Spleen (tissue), 11 donors: ENCODE data around the gene BARX1. TPM values are rescaled to one million over a fixed set of nuclear protein-coding genes. Genes with fewer than 3 reads are reported as not detected.

ENCODE experiments used
- DNase-seq: peaks from one replicate; pipeline ENCODE4 v3.0.0-alpha.2; 2020
- H3K27ac ChIP-seq, 8 donors: fragments of 200-600 bp; sonication (generic) in 7 of 8; 1 replicate in 4 of 8; 2 replicates in 4 of 8; pipeline versions ENCODE4 v1.5.0 to v1.8.0; 2016 to 2021; ENCODE audit warnings: inconsistent platforms in 4 of 8, mild to moderate bottlenecking in 4 of 8, moderate library complexity in 1 of 8
- H3K27me3 ChIP-seq, 7 donors: fragments of 200-600 bp; sonication (generic) in 6 of 7; replicated peaks in 1 of 7; 1 replicate in 4 of 7; 2 replicates in 3 of 7; pipeline versions ENCODE4 v1.5.0 to v1.8.0; 2016 to 2021; ENCODE audit warnings: inconsistent platforms in 3 of 7, mild to moderate bottlenecking in 1 of 7
- H3K36me3 ChIP-seq, 6 donors: fragments of 200-600 bp; sonication (generic) in 5 of 6; 1 replicate in 4 of 6; 2 replicates in 2 of 6; pipeline versions ENCODE4 v1.5.0 to v1.8.0; 2016 to 2021; ENCODE audit warnings: inconsistent platforms in 2 of 6
- H3K4me1 ChIP-seq, 6 donors: fragments of 200-600 bp; sonication (generic) in 5 of 6; 1 replicate in 3 of 6; 2 replicates in 3 of 6; pipeline versions ENCODE4 v1.5.0 to v1.8.0; 2016 to 2021; ENCODE audit warnings: inconsistent platforms in 3 of 6
- H3K4me3 ChIP-seq, 8 donors: fragments of 200-600 bp; sonication (generic) in 7 of 8; 1 replicate in 4 of 8; 2 replicates in 4 of 8; pipeline versions ENCODE4 v1.5.0 to v1.8.0; 2016 to 2021; ENCODE audit warnings: inconsistent platforms in 4 of 8, mild to moderate bottlenecking in 4 of 8, moderate library complexity in 2 of 8
- H3K9me3 ChIP-seq, 8 donors: fragments of 200-600 bp; sonication (generic) in 7 of 8; 1 replicate in 4 of 8; 2 replicates in 4 of 8; pipeline versions ENCODE4 v1.5.0 to v1.8.0; 2016 to 2021; ENCODE audit warnings: inconsistent platforms in 4 of 8
- CTCF ChIP-seq, 11 experiments: fragments of 200-600 bp in 7 of 11; fragments of 450-650 bp in 4 of 11; sonication (generic) in 4 of 11; IDR thresholded peaks in 8 of 11; conservative IDR thresholded peaks in 3 of 11; 1 replicate in 7 of 11; 2 replicates in 4 of 11; pipeline versions ENCODE4 v1.4.0 to v1.8.0; 2016 to 2021; ENCODE audit warnings: antibody characterized with exemption in 11 of 11, inconsistent platforms in 4 of 11, mild to moderate bottlenecking in 1 of 11
- POLR2A ChIP-seq, 3 donors: fragments of 450-650 bp; IDR thresholded peaks; one replicate each; pipeline ENCODE4 v1.5.1; 2017; ENCODE audit warnings: antibody characterized with exemption in 3 of 3, mild to moderate bottlenecking in 1 of 3
- POLR2AphosphoS5 ChIP-seq, 3 donors: sonication (generic); formaldehyde crosslinking; IDR thresholded peaks; one replicate each; pipeline ENCODE4 v1.5.1; 2017; ENCODE audit warnings: antibody characterized with exemption in 3 of 3
- WGBS, 5 donors: extraction: QIAGEN DNeasy Blood & Tissue Kit in 3 of 5; methylation state at CpG; one replicate each; pipeline versions ENCODE4 v1.1.5 to v1.1.7; 2013 to 2018; 5-methylcytosine and 5-hydroxymethylcytosine counted together
- intact Hi-C: fragments of 100-400 bp; cut with DNase I; formaldehyde crosslinking; loops from one replicate; pipeline ENCODE4 v1.15.0; 2023; ENCODE audit warnings: low total_unique reads
- polyA plus RNA-seq, 3 donors: library from polyadenylated mRNA; stranded (reverse); fragments of 200-250 nt; gene quantifications; one replicate each; pipeline ENCODE4 v1.2.1, GENCODE V29; 2013
- total RNA-seq, 7 donors: library from RNA; depleted of rRNA in 3 of 7; stranded (reverse); fragments of >200 nt in 3 of 7; fragmentation: NEBNext Ultra II Directional in 4 of 7; extraction: Animal tissue kit (Norgen Biotek cat#: 25700) in 4 of 7; gene quantifications; one replicate each; pipeline versions ENCODE4 v1.1.0 to v1.2.1, GENCODE V29; 2016 to 2021
- donor health status: healthy with polysubstance abuse.
- donor health status: DM: no; HTN: no; CAD: no; lungs with moderate emphysema.
- donor health status: DM: no; HTN: no; CAD: no.
- donor health status: Bipolar disorder and iron deficiency.
- donor health status: healthy.
- donor health status: DM: no; HTN: no; CAD: no.
- donor health status: DM: yes; HTN: yes; CAD: no.

Gene BARX1
- total and polyA plus RNA-seq, 10 donors = 0.07 to 0.21 TPM; not detected in 8

DNA sequence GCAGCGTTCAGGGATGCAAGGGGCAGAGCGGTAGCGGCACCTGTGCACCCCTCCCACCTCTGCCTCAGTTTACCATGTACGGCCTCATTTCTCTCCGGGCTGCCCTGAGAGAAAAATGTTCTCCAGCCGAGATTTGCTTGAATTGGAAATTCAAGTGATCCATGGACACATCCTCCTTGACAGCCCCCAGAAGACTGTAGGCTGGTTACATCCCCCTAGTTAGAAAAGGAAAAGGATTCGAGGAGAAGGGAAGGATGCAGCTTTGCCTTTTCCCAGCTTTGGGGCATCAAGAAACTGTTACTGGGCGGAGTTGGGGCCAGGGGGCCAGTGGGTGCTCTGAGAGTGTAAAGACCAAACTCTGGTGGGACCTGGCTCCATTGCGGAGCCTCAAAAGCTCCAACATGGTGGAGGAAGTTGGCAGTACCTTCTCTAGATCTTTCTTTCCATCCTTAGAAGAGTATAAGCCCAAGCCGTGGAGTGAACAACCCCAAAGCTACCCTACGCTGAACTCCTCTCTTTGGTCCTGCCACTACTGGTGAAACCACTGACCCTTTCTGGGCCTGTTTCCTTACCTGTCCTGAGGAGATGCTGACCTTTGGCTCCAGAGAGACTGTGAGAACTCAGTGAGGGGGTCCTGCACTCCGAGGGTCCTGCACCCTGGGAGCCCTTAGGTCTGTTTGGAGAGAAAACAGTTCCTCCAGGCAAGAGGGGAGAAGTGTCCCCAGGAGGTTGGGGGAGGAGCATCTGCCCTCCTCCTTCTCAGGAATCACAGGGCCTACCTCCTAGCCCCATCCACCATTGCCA is 1.0 kb upstream of the BARX1 start:
- Histone ChIP-seq H3K9me3 (no peaks in the 10 kb centered on the region), H3K27ac (no peak overlapping the region), H3K36me3 (no peaks in the 10 kb centered on the region), H3K4me3 (peak overlapping the region in 4 of 8 donors; percentile 23 to 58 (median 24)), H3K4me1 (peaks cover 39 to 82% (median 77%) of the 10 kb centered on the region in 6 donors), H3K27me3 (peaks cover 41 to 98% (median 96%) of the 10 kb centered on the region in 7 donors)
- 28 to 36% (median 30%) methylated on average over 11 to 12 of the region's 12 CpGs for WGBS, 5 donors
- no peak for DNase-seq
- no peak for TF ChIP-seq CTCF (IDR thresholded peaks at IDR 0.05 in 8 of 11, conservative IDR thresholded peaks at IDR 0.05 in 3 of 11)
- TF ChIP-seq POLR2A (IDR thresholded peaks at IDR 0.05) = no peak
- no peak for TF ChIP-seq POLR2AphosphoS5 (IDR thresholded peaks at IDR 0.05)
- intact Hi-C loops = no loop called here

GRCh38 chr9:93954434-93955061 is 607 bp downstream of the BARX1 start:
- intact Hi-C loops = no loop called here
- Histone ChIP-seq H3K27me3 (peaks cover 31 to 98% (median 96%) of the 10 kb centered on the region in 7 donors), H3K27ac (no peak overlapping the region), H3K4me3 (peak overlapping the region in 4 of 8 donors; percentile 10 to 58 (median 14)), H3K36me3 (no peaks in the 10 kb centered on the region), H3K4me1 (peaks cover 33 to 82% (median 76%) of the 10 kb centered on the region in 6 donors), H3K9me3 (no peaks in the 10 kb centered on the region)
- WGBS, 5 donors = 2 to 7% (median 5%) methylated on average over 13 to 67 of the region's 67 CpGs
- TF ChIP-seq CTCF (IDR thresholded peaks at IDR 0.05 in 8 of 11, conservative IDR thresholded peaks at IDR 0.05 in 3 of 11) (no peak), POLR2A (IDR thresholded peaks at IDR 0.05) (no peak), POLR2AphosphoS5 (IDR thresholded peaks at IDR 0.05) (no peak)
- no peak for DNase-seq

DNA sequence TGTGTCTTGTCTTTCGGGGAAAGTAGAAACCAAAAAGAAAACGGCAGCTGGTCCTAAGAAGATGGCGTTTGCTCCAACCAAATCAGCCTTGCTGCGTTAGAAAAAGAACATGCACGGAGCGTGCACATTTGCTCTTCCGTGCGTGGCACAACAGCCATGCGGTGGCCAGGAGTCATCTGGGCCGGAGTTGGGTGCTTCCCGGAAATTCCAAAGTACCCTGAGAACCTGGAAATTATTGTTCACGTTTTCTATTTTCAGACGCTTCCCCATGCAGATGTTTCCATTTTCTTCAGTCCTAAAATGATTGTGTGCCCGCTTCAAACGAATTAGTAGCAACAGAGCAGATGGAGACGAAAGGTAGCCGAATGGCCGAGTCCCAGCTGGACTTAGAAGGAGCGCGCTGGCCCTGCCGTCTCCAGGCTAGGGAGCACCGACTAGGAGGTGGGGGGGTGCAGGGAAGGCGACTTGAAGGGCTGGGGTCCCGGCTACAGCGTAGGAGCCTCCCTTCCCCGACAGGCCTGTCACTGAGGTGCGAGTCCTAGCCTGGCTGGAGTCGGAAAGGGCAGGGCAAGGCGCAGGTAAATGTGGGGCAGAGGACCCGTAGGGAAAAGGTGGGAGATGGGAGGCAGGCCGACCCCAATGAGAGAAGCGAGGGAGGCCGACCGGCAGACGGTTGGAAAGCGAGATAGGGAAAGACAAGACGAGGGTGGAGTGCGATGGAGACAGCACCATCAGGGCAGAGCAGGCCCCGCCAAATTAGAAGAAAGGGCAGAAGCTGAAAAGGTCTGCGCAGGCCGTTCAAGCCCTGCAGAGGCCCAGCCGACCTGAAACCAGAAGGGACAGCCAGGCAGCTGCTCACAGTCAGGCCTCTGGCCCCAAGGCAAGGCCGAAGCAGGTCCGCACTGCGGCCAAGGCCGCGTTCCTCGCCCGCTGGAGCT is 1.4 kb downstream of the BARX1 start:
- no peaks in the 10 kb centered on the region for H3K9me3 ChIP-seq
- no peak overlapping the region for H3K27ac ChIP-seq
- H3K36me3 ChIP-seq = no peaks in the 10 kb centered on the region
- H3K4me3 ChIP-seq = peak overlapping the region in 2 of 8 donors; percentile 10 to 72
- TF ChIP-seq CTCF (IDR thresholded peaks at IDR 0.05 in 8 of 11, conservative IDR thresholded peaks at IDR 0.05 in 3 of 11) (no peak), POLR2A (IDR thresholded peaks at IDR 0.05) (no peak), POLR2AphosphoS5 (IDR thresholded peaks at IDR 0.05) (no peak)
- H3K4me1 ChIP-seq = peaks cover 25 to 82% (median 75%) of the 10 kb centered on the region in 6 donors
- intact Hi-C loops = no loop called here
- DNase-seq = no peak
- H3K27me3 ChIP-seq = peaks cover 23 to 98% (median 96%) of the 10 kb centered on the region in 7 donors
- WGBS, 5 donors = 14 to 24% (median 19%) methylated on average over 42 to 49 of the region's 49 CpGs
